Left lung (tissue), 10 donors: ENCODE data around the gene TMEM247. TPM values are rescaled to one million over a fixed set of nuclear protein-coding genes. Genes with fewer than 3 reads are reported as not detected.

Experiments
- ATAC-seq: fragments of 200-7000 bp; cut with Tn5 transposase; one replicate; pipeline ENCODE4 v1.9.1; 2020; ENCODE audit warnings: moderate library complexity
- DNase-seq, 4 donors: peaks; one replicate each; pipeline ENCODE4 v3.0.0-alpha.2; 2013 to 2020
- H3K27ac ChIP-seq, 2 donors: fragments of 200-600 bp; sonication (generic) in 1 of 2; one replicate each; pipeline versions ENCODE4 v1.5.0 to v1.8.0; 2020 to 2021
- H3K27me3 ChIP-seq, 2 donors: fragments of 200-600 bp; sonication (generic) in 1 of 2; one replicate each; pipeline versions ENCODE4 v1.5.0 to v1.8.0; 2020 to 2021
- H3K36me3 ChIP-seq, 2 donors: fragments of 200-600 bp; sonication (generic) in 1 of 2; one replicate each; pipeline versions ENCODE4 v1.5.0 to v1.8.0; 2020 to 2021
- H3K4me1 ChIP-seq, 2 donors: fragments of 200-600 bp; one replicate each; pipeline ENCODE4 v1.8.0; 2021
- H3K4me3 ChIP-seq, 2 donors: fragments of 200-600 bp; sonication (generic) in 1 of 2; one replicate each; pipeline versions ENCODE4 v1.5.0 to v1.8.0; 2020 to 2021; ENCODE audit warnings: mild to moderate bottlenecking in 1 of 2
- H3K9me3 ChIP-seq, 2 donors: fragments of 200-600 bp; sonication (generic) in 1 of 2; one replicate each; pipeline versions ENCODE4 v1.5.0 to v1.8.0; 2020 to 2021
- intact Hi-C, 2 donors: fragments of 100-400 bp; cut with DNase I; formaldehyde crosslinking; loops; one replicate each; pipeline versions ENCODE4 v1.11.2 to v1.14.2; 2022
- polyA plus RNA-seq, 6 donors: library from polyadenylated mRNA; unstranded; fragments of 120-200 nt; gene quantifications; one replicate each; pipeline ENCODE4 v1.2.1, GENCODE V29; 2013; ENCODE audit not compliant: insufficient read length in 6 of 6
- total RNA-seq, 2 donors: library from RNA; stranded (reverse); fragmentation: NEBNext Ultra II Directional; extraction: Animal tissue kit (Norgen Biotek cat#: 25700); gene quantifications; one replicate each; pipeline ENCODE4 v1.2.1, GENCODE V29; 2021
- TF ChIP-seq, protein P1 (sequence below), 2 donors: fragments of 200-600 bp; sonication (generic) in 1 of 2; IDR thresholded peaks; one replicate each; pipeline versions ENCODE4 v1.5.0 to v1.8.0; 2021; ENCODE audit warnings: antibody characterized with exemption in 2 of 2
- donor health status: DM: no; HTN: yes; CAD: no.
- donor health status: DM: no; HTN: no; CAD: no.

Gene TMEM247
- total and polyA plus RNA-seq, 8 donors: not detected

- DNase-seq (no peak), ATAC-seq (no peak)
- TF ChIP-seq, protein P1, sequence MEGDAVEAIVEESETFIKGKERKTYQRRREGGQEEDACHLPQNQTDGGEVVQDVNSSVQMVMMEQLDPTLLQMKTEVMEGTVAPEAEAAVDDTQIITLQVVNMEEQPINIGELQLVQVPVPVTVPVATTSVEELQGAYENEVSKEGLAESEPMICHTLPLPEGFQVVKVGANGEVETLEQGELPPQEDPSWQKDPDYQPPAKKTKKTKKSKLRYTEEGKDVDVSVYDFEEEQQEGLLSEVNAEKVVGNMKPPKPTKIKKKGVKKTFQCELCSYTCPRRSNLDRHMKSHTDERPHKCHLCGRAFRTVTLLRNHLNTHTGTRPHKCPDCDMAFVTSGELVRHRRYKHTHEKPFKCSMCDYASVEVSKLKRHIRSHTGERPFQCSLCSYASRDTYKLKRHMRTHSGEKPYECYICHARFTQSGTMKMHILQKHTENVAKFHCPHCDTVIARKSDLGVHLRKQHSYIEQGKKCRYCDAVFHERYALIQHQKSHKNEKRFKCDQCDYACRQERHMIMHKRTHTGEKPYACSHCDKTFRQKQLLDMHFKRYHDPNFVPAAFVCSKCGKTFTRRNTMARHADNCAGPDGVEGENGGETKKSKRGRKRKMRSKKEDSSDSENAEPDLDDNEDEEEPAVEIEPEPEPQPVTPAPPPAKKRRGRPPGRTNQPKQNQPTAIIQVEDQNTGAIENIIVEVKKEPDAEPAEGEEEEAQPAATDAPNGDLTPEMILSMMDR (IDR thresholded peaks at IDR 0.05): no peak
- no peaks in the 10 kb centered on the region for H3K4me1 ChIP-seq
- no peak overlapping the region for H3K27ac ChIP-seq
- H3K27me3 ChIP-seq: no peaks in the 10 kb centered on the region
- intact Hi-C loops: no loop called here
- H3K36me3 ChIP-seq: no peaks in the 10 kb centered on the region
- H3K4me3 ChIP-seq: no peak overlapping the region
- H3K9me3 ChIP-seq: no peaks in the 10 kb centered on the region
Measured at GRCh38 chr2:46508759-46509158, 29.4 kb downstream of the TMEM247 start.

GRCh38 chr2:46509804-46510203, 30.4 kb downstream of the TMEM247 start:
- Histone ChIP-seq H3K27me3 (no peaks in the 10 kb centered on the region), H3K9me3 (peaks cover 0 to 9% of the 10 kb centered on the region in 2 donors), H3K4me1 (no peaks in the 10 kb centered on the region), H3K4me3 (no peak overlapping the region), H3K36me3 (no peaks in the 10 kb centered on the region), H3K27ac (no peak overlapping the region)
- TF ChIP-seq, protein P1 (IDR thresholded peaks at IDR 0.05): no peak
- intact Hi-C loops: no loop called here
- no peak for DNase-seq
- no peak for ATAC-seq

DNA sequence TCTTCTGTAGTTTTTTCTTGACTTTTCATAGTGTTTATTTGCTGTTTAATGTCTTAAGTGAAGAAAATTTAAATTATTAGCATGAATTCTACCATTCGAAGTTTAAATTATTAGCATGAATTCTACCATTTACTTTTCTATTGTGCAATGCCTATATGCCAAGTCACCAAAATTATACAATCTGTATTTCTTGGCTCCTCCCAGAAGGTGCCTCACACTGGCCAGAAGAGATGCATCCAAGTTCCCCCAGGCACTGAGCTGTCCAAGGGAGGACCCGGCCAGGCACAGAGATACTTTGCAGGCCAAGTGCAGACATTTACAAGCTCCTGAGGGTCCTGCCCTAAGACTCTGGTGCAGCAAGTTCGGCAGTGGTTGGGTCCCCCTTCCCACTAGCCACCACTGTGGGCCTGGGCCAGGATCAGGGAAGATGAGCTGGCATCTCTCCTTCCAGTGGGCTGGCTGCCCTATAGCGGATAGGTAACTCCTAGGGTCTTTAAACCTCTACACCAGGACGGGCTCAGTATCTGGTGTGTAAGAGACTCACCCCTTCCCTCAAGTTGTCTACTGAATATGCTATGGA, 31.3 kb downstream of the TMEM247 start:
- H3K27ac ChIP-seq: no peak overlapping the region
- no peak for DNase-seq
- ATAC-seq: no peak
- TF ChIP-seq, protein P1 (IDR thresholded peaks at IDR 0.05): no peak
- no peaks in the 10 kb centered on the region for H3K4me1 ChIP-seq
- H3K27me3 ChIP-seq: no peaks in the 10 kb centered on the region
- intact Hi-C loops: no loop called here
- H3K4me3 ChIP-seq: no peak overlapping the region
- H3K9me3 ChIP-seq: peaks cover 0 to 18% of the 10 kb centered on the region in 2 donors
- H3K36me3 ChIP-seq: no peaks in the 10 kb centered on the region

- TF ChIP-seq, protein P1 (IDR thresholded peaks at IDR 0.05): no peak
- intact Hi-C loops: no loop called here
- no peaks in the 10 kb centered on the region for H3K4me1 ChIP-seq
- H3K4me3 ChIP-seq: no peak overlapping the region
- ATAC-seq (no peak), DNase-seq (no peak)
- no peak overlapping the region for H3K27ac ChIP-seq
- H3K27me3 ChIP-seq: no peaks in the 10 kb centered on the region
- H3K36me3 ChIP-seq: no peaks in the 10 kb centered on the region
- peaks cover 4 to 32% of the 10 kb centered on the region in 2 donors for H3K9me3 ChIP-seq
Measured at GRCh38 chr2:46512185-46512584, 32.8 kb downstream of the TMEM247 start.

GRCh38 chr2:46514738-46515137, 35.4 kb downstream of the TMEM247 start:
- Histone ChIP-seq H3K4me3 (no peak overlapping the region), H3K27ac (no peak overlapping the region), H3K9me3 (peaks cover 4 to 33% of the 10 kb centered on the region in 2 donors), H3K36me3 (no peaks in the 10 kb centered on the region), H3K4me1 (peaks cover 0 to 2% of the 10 kb centered on the region in 2 donors), H3K27me3 (no peaks in the 10 kb centered on the region)
- DNase-seq: no peak
- no peak for ATAC-seq
- TF ChIP-seq, protein P1 (IDR thresholded peaks at IDR 0.05): no peak
- intact Hi-C loops: no loop called here
